SIG-M5 treated with dmso at 0.1 percent for 504 hours (cell line): ENCODE data around the gene DBP.
A peak's percentile ranks its signal among the peaks of the same experiment; 100 is the strongest.
"Not testable (repeated sequence)": the region's sequence is repeated elsewhere in the genome, so short reads cannot be mapped to it uniquely, and the experiment has no call there.

Experiments used
- DNase-seq: peaks from one replicate; lab custom pipeline; 2025; ENCODE audit not compliant: unreplicated experiment; lab: John Stamatoyannopoulos, UW

DBP gene

GRCh38 chr19:48641850-48642249, 4.7 kb upstream of the DBP start:
- DNase-seq: no peak

GRCh38 chr19:48639483-48640375, 2.5 kb upstream of the DBP start:
- DNase-seq: no peak

- DNase-seq: no peak
Observed at GRCh38 chr19:48638831-48639381, 1.7 kb upstream of the DBP start.

- DNase-seq: peak; percentile 89
Observed at GRCh38 chr19:48637948-48638830, 1.0 kb upstream of the DBP start.

GRCh38 chr19:48637449-48637947, 319 bp upstream of the DBP start:
- peak; percentile 100 for DNase-seq

- DNase-seq: no peak
Observed at GRCh38 chr19:48635966-48636858, 967 bp downstream of the DBP start.

- peak; percentile 36 for DNase-seq
Observed at GRCh38 chr19:48635263-48635965, 1.8 kb downstream of the DBP start.

- peak; percentile 94 for DNase-seq
Observed at GRCh38 chr19:48634424-48635262, 2.5 kb downstream of the DBP start.

- no peak for DNase-seq
Observed at GRCh38 chr19:48634036-48634342, 3.2 kb downstream of the DBP start.

- no peak for DNase-seq
Observed at GRCh38 chr19:48633148-48634035, 3.8 kb downstream of the DBP start.

GRCh38 chr19:48632692-48633147, 4.5 kb downstream of the DBP start:
- no peak for DNase-seq

- not testable (repeated sequence) for DNase-seq
Observed at GRCh38 chr19:48632286-48632685, 4.9 kb downstream of the DBP start.

GRCh38 chr19:48631225-48631624, 6.0 kb downstream of the DBP start:
- DNase-seq: no peak

- DNase-seq: no peak
Observed at GRCh38 chr19:48630296-48631063, 6.7 kb downstream of the DBP start.

- no peak for DNase-seq
Observed at GRCh38 chr19:48629599-48630295, 7.4 kb downstream of the DBP start.

- no peak for DNase-seq
Observed at GRCh38 chr19:48629297-48629598, 7.9 kb downstream of the DBP start.
